GM12864 (cell line): ENCODE measurements around the gene BLCAP.

Experiments
- DNase-seq: peaks from one replicate; pipeline ENCODE4 v3.0.0-alpha.2; 2011; ENCODE audit warnings: low read depth
- H3K4me3 ChIP-seq: 2 replicates; pipeline ENCODE4 v1.5.1; 2011; ENCODE audit warnings: mild to moderate bottlenecking, low read depth, low read length, control low read depth
- CTCF ChIP-seq: IDR thresholded peaks from 2 replicates; pipeline ENCODE4 v1.5.1; 2011; ENCODE audit warnings: low read depth, mild to moderate bottlenecking, moderate library complexity, low read length, control low read depth, inconsistent platforms; ENCODE audit errors: missing control alignments

Gene BLCAP

DNA sequence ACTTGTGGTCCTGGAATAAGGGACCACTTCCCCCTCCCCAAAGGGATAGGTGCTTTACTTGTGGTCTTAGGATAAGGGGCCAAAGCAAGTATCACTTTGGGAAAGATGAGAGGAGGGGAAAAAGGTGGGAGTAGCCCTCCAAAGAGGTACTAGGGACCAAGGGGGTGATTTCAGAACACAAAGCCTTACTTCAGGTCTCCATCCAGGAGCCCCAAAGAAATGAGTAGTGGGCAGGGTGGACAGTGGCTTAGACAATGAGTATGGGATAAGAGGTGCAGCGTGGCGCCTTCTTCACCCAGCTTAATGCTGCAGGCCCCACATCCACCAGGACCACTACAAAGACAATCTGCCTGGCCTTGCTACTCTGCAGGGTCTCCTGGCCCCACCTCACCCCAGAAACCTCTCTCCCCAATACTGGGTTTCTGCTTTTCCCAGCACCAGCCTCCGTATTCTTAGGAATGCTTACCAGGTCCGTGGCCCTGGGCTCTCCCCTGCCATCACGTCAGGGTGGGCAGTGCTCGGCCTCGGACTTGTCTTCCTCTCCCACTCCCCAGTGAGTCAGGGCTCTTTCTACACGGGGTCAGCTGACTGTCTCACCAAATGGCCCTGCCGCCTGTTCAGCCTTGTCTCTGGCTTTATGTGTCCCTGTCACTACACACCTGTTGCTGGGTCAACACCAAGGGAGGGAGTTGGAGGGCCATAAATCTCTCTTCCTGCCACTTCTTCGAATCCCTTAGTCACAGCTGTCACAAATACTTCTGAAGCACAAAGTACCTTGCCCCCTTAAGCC lies 3.6 kb downstream of the BLCAP start:
- TF ChIP-seq CTCF: no peak
- no peak for DNase-seq
- H3K4me3 ChIP-seq: no peak overlapping the region

DNA sequence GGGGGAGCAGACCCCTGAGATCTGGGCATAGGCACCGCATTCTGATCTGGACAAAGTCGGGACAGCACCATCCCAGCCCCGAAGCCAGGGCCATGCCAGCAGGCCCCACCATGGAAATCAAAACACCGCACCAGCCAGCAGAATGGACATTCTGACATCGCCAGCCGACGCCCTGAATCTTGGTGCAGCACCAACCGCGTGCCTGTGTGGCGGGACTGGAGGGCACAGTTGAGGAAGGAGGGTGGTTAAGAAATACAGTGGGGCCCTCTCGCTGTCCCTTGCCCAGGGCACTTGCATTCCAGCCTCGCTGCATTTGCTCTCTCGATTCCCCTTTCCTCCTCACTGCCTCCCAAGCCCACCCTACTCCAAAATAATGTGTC lies 4.7 kb downstream of the BLCAP start:
- TF ChIP-seq CTCF: no peak
- DNase-seq: no peak
- no peak overlapping the region for H3K4me3 ChIP-seq

- H3K4me3 ChIP-seq: no peak overlapping the region
- TF ChIP-seq CTCF: no peak
- no peak for DNase-seq
These were observed 5.2 kb downstream of the BLCAP start for GRCh38 chr20:37522260-37523011.

DNA sequence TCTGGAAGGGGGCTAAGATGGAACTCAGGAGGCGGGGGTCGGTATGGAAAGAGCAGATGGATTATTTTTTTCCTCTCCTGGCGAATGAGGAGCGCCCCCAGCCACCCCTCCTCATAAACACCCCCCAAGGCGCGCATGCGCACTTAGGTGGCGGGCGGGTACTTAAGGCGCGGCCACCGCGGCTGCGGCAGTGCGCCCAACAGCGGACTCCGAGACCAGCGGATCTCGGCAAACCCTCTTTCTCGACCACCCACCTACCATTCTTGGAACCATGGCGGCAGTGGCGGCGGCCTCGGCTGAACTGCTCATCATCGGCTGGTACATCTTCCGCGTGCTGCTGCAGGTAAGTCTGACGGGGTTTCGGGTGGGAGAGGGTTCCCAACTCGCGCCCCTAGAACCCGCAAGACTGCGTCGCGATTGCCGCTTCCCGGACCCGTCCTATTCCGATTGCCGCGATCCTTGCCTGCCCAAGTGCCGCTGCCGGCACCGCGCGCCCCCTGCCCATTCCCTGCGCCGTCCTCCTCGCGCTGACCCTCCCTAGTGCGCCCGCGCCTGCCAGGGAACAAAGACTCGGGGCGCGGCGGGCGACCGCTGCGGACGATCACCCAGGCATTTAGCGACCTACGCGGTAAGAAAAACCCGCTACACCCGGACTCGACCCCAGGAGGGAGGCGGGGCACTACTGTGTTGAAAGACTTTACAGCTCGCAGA lies 6.5 kb downstream of the BLCAP start, which contains the start of gene NNAT:
Gene NNAT (plus strand): TSS at position 190 of the 711 bp plus-strand sequence. CDS start 82 bp downstream, at position 272.
- no peak for TF ChIP-seq CTCF
- H3K4me3 ChIP-seq: peak within 1 kb of the TSS; percentile 43
- no peak for DNase-seq

DNA sequence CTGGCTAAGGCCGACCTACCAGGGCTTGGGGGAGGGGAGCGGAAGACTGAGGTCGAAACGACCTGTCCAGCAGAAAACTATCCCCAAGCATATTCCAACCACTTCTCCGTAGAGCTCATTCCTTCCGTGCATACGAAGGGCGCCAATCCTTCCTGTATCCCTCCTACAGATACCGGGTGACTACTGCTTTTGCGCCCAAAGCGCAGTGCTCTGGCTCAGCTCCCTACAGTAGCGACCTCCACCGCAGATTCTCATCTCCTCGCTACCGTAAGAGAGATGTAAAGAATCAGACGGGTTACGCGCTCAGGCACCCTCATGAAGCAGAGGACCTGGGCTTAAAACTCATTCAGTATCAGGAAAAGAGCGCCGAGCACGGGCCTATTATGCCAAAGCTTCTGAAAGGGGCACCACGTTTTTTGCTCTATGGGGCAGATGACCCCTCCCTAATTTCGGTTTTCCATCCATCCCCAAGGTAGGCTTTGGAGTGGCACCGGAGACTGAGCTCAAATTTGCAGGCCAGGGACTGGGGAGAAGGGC lies 7.2 kb downstream of the BLCAP start:
- no peak overlapping the region for H3K4me3 ChIP-seq
- no peak for TF ChIP-seq CTCF
- DNase-seq: no peak

- H3K4me3 ChIP-seq: no peak overlapping the region
- no peak for TF ChIP-seq CTCF
- DNase-seq: no peak
These were observed 7.9 kb downstream of the BLCAP start for GRCh38 chr20:37519508-37520418.
